Measurements from ENCODE around the gene LIMD2.
A peak's percentile ranks its signal among the peaks of the same experiment; 100 is the strongest.

Gene LIMD2

DNA sequence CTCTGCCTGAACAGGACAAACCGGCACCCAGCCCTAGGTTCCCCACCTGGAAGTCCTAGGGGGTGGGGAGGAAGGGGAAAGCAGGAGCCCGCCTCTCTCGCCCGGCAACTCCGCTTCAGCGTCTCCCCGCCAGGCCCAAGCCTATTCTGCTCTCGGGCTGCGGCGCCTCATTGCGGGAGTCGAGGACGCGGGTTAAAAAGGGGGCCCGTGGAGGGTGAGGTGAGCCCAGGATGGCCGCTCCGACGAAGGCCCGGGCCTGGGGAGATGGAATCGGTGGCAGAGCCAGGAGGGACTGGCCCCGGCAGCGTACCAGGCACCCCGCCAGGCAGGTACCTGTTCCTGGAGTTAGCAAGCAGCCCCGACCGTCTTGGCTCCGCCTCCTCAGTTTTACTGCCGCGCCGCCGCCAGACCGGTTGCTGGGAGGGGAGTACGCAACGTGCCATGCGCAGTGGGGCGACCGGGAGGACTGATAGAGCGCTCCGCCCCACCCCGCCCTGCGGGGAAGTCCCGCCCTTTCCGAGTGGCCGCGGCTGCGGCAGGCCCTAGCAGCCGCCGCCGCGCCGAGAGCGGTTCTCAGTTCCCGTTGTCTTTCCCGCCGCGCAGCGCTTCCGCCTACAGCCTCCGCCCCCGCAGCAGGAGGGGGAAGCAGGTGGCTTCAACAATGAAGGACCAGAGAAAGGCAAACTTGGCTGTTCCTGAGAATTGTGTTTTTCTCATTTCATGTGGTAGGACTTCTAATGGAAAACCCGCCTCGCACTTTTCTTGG lies 41.7 kb upstream of the LIMD2 start, which contains the start of gene STRADA (continued):
- TF ChIP-seq ZNF660 (tag by site-specific recombination; IDR thresholded peaks at IDR 0.05) = peak; percentile 79
- no peak for TF ChIP-seq TCF7L2 (IDR thresholded peaks at IDR 0.05; ENCODE audit: borderline replicate concordance, low read depth, low read length)
- TF ChIP-seq ZNF223 (tag by site-specific recombination; IDR thresholded peaks at IDR 0.05) = peak; percentile 37; the same call in 1 of the 2 replicates
- TF ChIP-seq ZBTB6 (tag by site-specific recombination; IDR thresholded peaks at IDR 0.05) = no peak; the same call in 1 of the 2 replicates
- peak; percentile 99 for TF ChIP-seq ZNF561 (tag by site-specific recombination; IDR thresholded peaks at IDR 0.05; ENCODE audit: borderline replicate concordance)
- TF ChIP-seq ZNF600 (tag by site-specific recombination; IDR thresholded peaks at IDR 0.05) = peak; percentile 96
- no peak for TF ChIP-seq ZNF776 (tag by site-specific recombination; IDR thresholded peaks at IDR 0.05; ENCODE audit: borderline replicate concordance)
- TF ChIP-seq ZNF335 (tag by site-specific recombination; conservative IDR thresholded peaks at IDR 0.05) = peak; percentile 100
- TF ChIP-seq, protein P1, sequence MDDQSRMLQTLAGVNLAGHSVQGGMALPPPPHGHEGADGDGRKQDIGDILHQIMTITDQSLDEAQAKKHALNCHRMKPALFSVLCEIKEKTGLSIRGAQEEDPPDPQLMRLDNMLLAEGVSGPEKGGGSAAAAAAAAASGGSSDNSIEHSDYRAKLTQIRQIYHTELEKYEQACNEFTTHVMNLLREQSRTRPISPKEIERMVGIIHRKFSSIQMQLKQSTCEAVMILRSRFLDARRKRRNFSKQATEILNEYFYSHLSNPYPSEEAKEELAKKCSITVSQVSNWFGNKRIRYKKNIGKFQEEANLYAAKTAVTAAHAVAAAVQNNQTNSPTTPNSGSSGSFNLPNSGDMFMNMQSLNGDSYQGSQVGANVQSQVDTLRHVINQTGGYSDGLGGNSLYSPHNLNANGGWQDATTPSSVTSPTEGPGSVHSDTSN (CRISPR knock-in tag; IDR thresholded peaks at IDR 0.05) = peak; percentile 69; the same call in 1 of the 2 replicates
- TF ChIP-seq ZNF639 (tag by site-specific recombination; IDR thresholded peaks at IDR 0.05) = peak; percentile 60
- TF ChIP-seq ZNF549 (tag by site-specific recombination; IDR thresholded peaks at IDR 0.05) = no peak
- TF ChIP-seq SP3 (tag by site-specific recombination; IDR thresholded peaks at IDR 0.05) = peak; percentile 96
- no peak for TF ChIP-seq ZNF571 (tag by site-specific recombination; IDR thresholded peaks at IDR 0.05)
- TF ChIP-seq ZNF510 (tag by site-specific recombination; IDR thresholded peaks at IDR 0.05; ENCODE audit: insufficient replicate concordance) = no peak
- TF ChIP-seq, protein P2, sequence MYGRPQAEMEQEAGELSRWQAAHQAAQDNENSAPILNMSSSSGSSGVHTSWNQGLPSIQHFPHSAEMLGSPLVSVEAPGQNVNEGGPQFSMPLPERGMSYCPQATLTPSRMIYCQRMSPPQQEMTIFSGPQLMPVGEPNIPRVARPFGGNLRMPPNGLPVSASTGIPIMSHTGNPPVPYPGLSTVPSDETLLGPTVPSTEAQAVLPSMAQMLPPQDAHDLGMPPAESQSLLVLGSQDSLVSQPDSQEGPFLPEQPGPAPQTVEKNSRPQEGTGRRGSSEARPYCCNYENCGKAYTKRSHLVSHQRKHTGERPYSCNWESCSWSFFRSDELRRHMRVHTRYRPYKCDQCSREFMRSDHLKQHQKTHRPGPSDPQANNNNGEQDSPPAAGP (tag by site-specific recombination; IDR thresholded peaks at IDR 0.05) = peak; percentile 80
- TF ChIP-seq ZNF302 (tag by site-specific recombination; IDR thresholded peaks at IDR 0.05; ENCODE audit: low read depth) = no peak
- TF ChIP-seq ZFP37 (tag by site-specific recombination; IDR thresholded peaks at IDR 0.05) = peak; percentile 93
- peak; percentile 93 for TF ChIP-seq SP7 (tag by site-specific recombination; IDR thresholded peaks at IDR 0.05)
- no peak for TF ChIP-seq ZNF280C (tag by site-specific recombination; IDR thresholded peaks at IDR 0.05)
- 0 out of 2 replicates have a peak, but pooled peaks have one; percentile 22 for TF ChIP-seq HOXC10 (CRISPR knock-in tag; IDR thresholded peaks at IDR 0.05)
- TF ChIP-seq ZXDB (tag by site-specific recombination; IDR thresholded peaks at IDR 0.05) = peak; percentile 90
- TF ChIP-seq ZNF394 (tag by site-specific recombination; IDR thresholded peaks at IDR 0.05; ENCODE audit: borderline replicate concordance) = no peak; the same call in 1 of the 2 replicates
- no peak for TF ChIP-seq ZNF830 (tag by site-specific recombination; IDR thresholded peaks at IDR 0.05; ENCODE audit: low read depth)
- TF ChIP-seq IKZF3 (tag by site-specific recombination; IDR thresholded peaks at IDR 0.05) = 0 out of 2 replicates have a peak, but pooled peaks have one; percentile 7
- no peak for TF ChIP-seq GFI1B (tag by site-specific recombination; IDR thresholded peaks at IDR 0.05)
- no peak for TF ChIP-seq ZNF558 (tag by site-specific recombination; IDR thresholded peaks at IDR 0.05)
- no peak for TF ChIP-seq ZNF311 (tag by site-specific recombination; IDR thresholded peaks at IDR 0.05; ENCODE audit: borderline replicate concordance)
- TF ChIP-seq ZNF169 (tag by site-specific recombination; IDR thresholded peaks at IDR 0.05) = no peak
- peak; percentile 65; the same call in 1 of the 2 replicates for TF ChIP-seq ZNF585B (tag by site-specific recombination; IDR thresholded peaks at IDR 0.05)
- no peak for TF ChIP-seq ZNF654 (tag by site-specific recombination; IDR thresholded peaks at IDR 0.05; ENCODE audit: low read depth)
- TF ChIP-seq ZNF701 (tag by site-specific recombination; IDR thresholded peaks at IDR 0.05) = no peak
- TF ChIP-seq ZFP3 (tag by site-specific recombination; IDR thresholded peaks at IDR 0.05; ENCODE audit: low read depth) = no peak
- no peak for TF ChIP-seq ZNF239 (tag by site-specific recombination; IDR thresholded peaks at IDR 0.05)
- TF ChIP-seq MZF1 (tag by site-specific recombination; IDR thresholded peaks at IDR 0.05; ENCODE audit: borderline replicate concordance) = peak; percentile 56
- no peak for TF ChIP-seq ZNF664 (tag by site-specific recombination; IDR thresholded peaks at IDR 0.05)
